CD4-positive, CD25-positive, alpha-beta regulatory T cell (primary cell): ENCODE data around the gene KLKB1. TPM values are rescaled to one million over a fixed set of nuclear protein-coding genes. Genes with fewer than 3 reads are reported as not detected.
"Not testable (repeated sequence)": the region's sequence is repeated elsewhere in the genome, so short reads cannot be mapped to it uniquely, and the experiment has no call there.

Experiments used
- ATAC-seq, 2 donors: fragments of 150-1000 bp; cut with Tn5 transposase; one replicate each; pipeline ENCODE4 v1.10.0; 2021; ENCODE audit warnings: low read depth in 2 of 2, moderate number of reproducible peaks in 2 of 2, moderate library complexity in 1 of 2
- DNase-seq, 3 donors: peaks; one replicate each; pipeline versions ENCODE4 v3.0.0 to v3.0.0-alpha.2; 2012 to 2022; ENCODE audit warnings: mixed read lengths in 1 of 3
- H3K27ac ChIP-seq: one replicate; pipeline ENCODE4 v1.7.0; 2013; ENCODE audit warnings: mild to moderate bottlenecking, low read length; ENCODE audit not compliant: insufficient read depth, poor library complexity, severe bottlenecking
- H3K27me3 ChIP-seq: one replicate; pipeline ENCODE4 v1.7.0; 2013; ENCODE audit warnings: low read length; ENCODE audit not compliant: control insufficient read depth, insufficient read depth
- H3K36me3 ChIP-seq: one replicate; pipeline ENCODE4 v1.7.0; 2013; ENCODE audit warnings: mild to moderate bottlenecking, low read length, moderate library complexity; ENCODE audit not compliant: control insufficient read depth, insufficient read depth
- H3K4me1 ChIP-seq: 2 replicates; pipeline ENCODE4 v1.7.0; 2013; ENCODE audit warnings: mild to moderate bottlenecking, low read length; ENCODE audit not compliant: insufficient read depth, control insufficient read depth, poor library complexity, severe bottlenecking
- H3K4me3 ChIP-seq: one replicate; pipeline ENCODE4 v1.7.0; 2013; ENCODE audit warnings: low read depth, mild to moderate bottlenecking, low read length, moderate library complexity
- H3K9me3 ChIP-seq, 2 experiments: 1 replicate in 1 of 2; 2 replicates in 1 of 2; pipeline ENCODE4 v1.7.0; 2013; ENCODE audit warnings: low read length in 2 of 2, mild to moderate bottlenecking in 1 of 2, moderate library complexity in 1 of 2; ENCODE audit not compliant: control insufficient read depth in 2 of 2
- H3K27ac Mint-ChIP-seq, 3 donors: one replicate each; pipeline ENCODE4 v1.8.0; 2020 to 2022; ENCODE audit warnings: mild to moderate bottlenecking in 3 of 3, mixed read lengths in 3 of 3, moderate library complexity in 2 of 3
- H3K27me3 Mint-ChIP-seq: one replicate; pipeline ENCODE4 v1.8.0; 2022; ENCODE audit warnings: mild to moderate bottlenecking, mixed read lengths
- H3K36me3 Mint-ChIP-seq: one replicate; pipeline ENCODE4 v1.8.0; 2020; ENCODE audit warnings: mixed read lengths
- H3K4me1 Mint-ChIP-seq, 4 donors: one replicate each; pipeline ENCODE4 v1.8.0; 2020 to 2022; ENCODE audit warnings: mixed read lengths in 4 of 4, mild to moderate bottlenecking in 1 of 4
- H3K4me3 Mint-ChIP-seq, 4 donors: one replicate each; pipeline ENCODE4 v1.8.0; 2020 to 2022; ENCODE audit warnings: mild to moderate bottlenecking in 4 of 4, mixed read lengths in 4 of 4, moderate library complexity in 3 of 4
- H3K9me3 Mint-ChIP-seq, 7 donors: one replicate each; pipeline ENCODE4 v1.8.0; 2020 to 2022; ENCODE audit warnings: mixed read lengths in 7 of 7, mild to moderate bottlenecking in 3 of 7, moderate library complexity in 2 of 7
- polyA plus RNA-seq, 4 donors: library from polyadenylated mRNA; unstranded; fragments of 300-500 nt; fragmentation: Illumina TruSeq; gene quantifications; one replicate each; pipeline ENCODE4 v1.2.3, GENCODE V29; 2021
- total RNA-seq: library from RNA; stranded (reverse); gene quantifications from one replicate; pipeline ENCODE4 v1.2.3, GENCODE V29; 2022

KLKB1 gene
- total and polyA plus RNA-seq, 5 donors from 2014 or later: 0.14 to 1.2 TPM; not detected in 3

DNA sequence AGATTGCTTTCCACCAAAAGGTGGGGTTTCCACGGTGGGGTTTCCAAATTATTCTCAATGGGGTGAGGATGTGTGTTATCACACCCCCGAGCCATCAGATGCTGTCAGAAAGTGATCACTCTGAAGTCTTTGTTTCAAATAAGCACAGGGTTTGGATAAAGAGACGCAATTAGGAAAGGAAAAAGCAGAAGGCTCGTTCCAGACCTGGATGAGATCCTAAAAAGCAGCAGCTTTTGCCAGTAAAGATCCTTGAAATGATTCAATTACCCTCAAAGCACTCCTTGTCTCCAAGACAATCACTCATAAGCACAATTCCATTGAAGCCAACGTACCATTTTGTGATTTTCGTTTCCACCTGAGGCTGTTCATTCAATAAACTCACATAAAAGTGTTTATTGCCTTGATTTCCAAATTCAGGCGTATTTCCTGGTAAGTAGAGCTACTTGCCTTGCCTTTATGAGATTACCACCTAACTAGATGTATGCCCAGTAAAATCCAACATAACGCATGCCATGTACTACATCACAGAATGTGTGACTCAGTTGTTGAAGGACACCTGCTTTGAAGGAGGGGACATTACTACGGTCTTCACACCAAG lies 43.9 kb downstream of the KLKB1 start:
- no peaks in the 10 kb centered on the region for H3K4me1 ChIP-seq

DNA sequence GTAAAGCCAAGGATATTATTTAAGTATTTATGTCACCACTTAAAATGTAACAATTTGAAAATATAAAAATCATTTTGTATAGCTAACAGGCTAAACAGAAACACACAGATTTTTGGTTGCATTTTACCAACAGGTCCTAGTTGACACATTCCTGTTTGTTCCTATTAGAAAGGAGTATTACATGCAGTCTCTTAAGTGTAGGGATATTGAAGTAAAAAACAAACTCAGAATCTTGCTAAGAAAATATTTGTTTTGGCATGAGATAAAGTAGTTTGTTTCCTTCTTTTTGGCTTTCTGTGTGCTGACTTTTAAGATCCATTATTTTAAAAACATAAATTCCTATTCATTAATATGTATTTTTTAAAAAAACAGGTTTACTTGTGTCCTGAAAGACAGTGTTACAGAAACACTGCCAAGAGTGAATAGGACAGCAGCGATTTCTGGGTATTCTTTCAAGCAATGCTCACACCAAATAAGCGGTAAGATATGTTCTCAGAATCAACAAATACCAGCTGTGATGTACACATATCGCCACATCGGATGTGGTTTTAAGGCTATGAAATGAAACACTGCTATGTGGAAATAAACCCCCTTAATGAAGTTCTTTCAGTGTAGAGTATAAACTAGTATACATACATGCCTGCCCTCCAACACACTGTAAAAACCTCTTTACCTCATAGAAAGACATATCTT lies 45.5 kb downstream of the KLKB1 start:
- ATAC-seq: no peak
- Histone ChIP-seq H3K27me3 (peaks cover 3% of the 10 kb centered on the region), H3K27ac (no peak overlapping the region), H3K4me1 (no peaks in the 10 kb centered on the region), H3K9me3 (no peaks in the 10 kb centered on the region), H3K4me3 (no peak overlapping the region), H3K36me3 (no peaks in the 10 kb centered on the region)
- Mint-ChIP-seq H3K9me3 (no peaks in the 10 kb centered on the region), H3K4me1 (no peaks in the 10 kb centered on the region), H3K36me3 (no peaks in the 10 kb centered on the region), H3K4me3 (no peak overlapping the region), H3K27ac (no peak overlapping the region), H3K27me3 (peaks cover 2% of the 10 kb centered on the region)
- DNase-seq: no peak

More for the DNA sequence above, 43.9 kb downstream of the KLKB1 start:
- Mint-ChIP-seq H3K4me1 (no peaks in the 10 kb centered on the region), H3K4me3 (no peak overlapping the region), H3K36me3 (no peaks in the 10 kb centered on the region), H3K27me3 (peaks cover 16% of the 10 kb centered on the region), H3K27ac (no peak overlapping the region), H3K9me3 (no peaks in the 10 kb centered on the region)
- no peaks in the 10 kb centered on the region for H3K9me3 ChIP-seq
- H3K36me3 ChIP-seq: no peaks in the 10 kb centered on the region
- peaks cover 11% of the 10 kb centered on the region for H3K27me3 ChIP-seq
- DNase-seq (no peak), ATAC-seq (no peak)
- no peak overlapping the region for H3K4me3 ChIP-seq
- H3K27ac ChIP-seq: no peak overlapping the region

DNA sequence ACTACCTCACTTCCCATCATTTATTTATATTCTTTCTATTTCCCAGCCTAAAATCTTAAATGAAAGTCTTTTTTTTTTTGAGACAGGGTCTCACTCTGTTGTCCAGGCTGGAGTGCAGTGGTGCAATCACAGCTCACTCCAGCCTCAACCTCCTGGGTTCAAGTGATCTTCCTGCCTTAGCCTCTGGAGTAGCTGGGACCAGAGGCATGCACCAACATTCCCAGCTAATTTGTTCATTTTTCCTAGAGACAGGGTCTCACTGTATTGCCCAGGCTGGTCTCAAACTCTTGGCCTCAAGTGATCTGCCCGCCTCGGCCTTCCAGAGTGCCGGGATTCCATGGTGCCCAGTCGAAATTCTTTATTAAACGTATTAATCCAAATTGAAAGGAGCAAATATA lies 46.1 kb downstream of the KLKB1 start:
- not testable (repeated sequence) for H3K4me3 ChIP-seq, H3K36me3 ChIP-seq, H3K9me3 Mint-ChIP-seq, H3K4me1 ChIP-seq, ATAC-seq, H3K27ac Mint-ChIP-seq, DNase-seq, H3K27me3 Mint-ChIP-seq, H3K4me1 Mint-ChIP-seq, H3K36me3 Mint-ChIP-seq, H3K27ac ChIP-seq, H3K9me3 ChIP-seq, H3K4me3 Mint-ChIP-seq, H3K27me3 ChIP-seq

DNA sequence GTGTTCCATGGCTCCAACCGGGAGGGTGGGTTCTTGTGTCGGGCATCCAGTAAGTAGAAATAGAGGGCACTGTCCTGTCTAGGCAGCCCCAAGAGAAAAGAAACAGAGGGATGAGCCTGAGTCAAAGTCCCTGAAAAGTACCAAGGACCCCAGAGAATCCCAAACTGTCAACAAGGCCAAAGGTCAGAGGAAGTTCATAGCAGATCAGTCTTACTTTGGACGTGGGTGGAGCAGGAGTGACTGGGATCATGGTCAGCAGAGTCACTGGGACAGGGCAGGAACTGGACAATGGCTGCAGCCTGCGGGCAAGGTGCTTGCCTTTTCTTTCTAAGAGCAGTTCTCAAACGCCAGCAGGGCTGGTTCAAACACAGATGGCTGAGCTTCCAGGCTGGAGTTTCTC lies 56.0 kb downstream of the KLKB1 start:
- H3K27me3 ChIP-seq: no peaks in the 10 kb centered on the region
- Mint-ChIP-seq H3K27ac (no peak overlapping the region), H3K4me1 (no peaks in the 10 kb centered on the region), H3K36me3 (no peaks in the 10 kb centered on the region), H3K27me3 (peaks cover 5% of the 10 kb centered on the region), H3K9me3 (no peaks in the 10 kb centered on the region), H3K4me3 (no peak overlapping the region)
- no peaks in the 10 kb centered on the region for H3K36me3 ChIP-seq
- no peaks in the 10 kb centered on the region for H3K4me1 ChIP-seq
- no peaks in the 10 kb centered on the region for H3K9me3 ChIP-seq
- no peak overlapping the region for H3K4me3 ChIP-seq
- DNase-seq (no peak), ATAC-seq (no peak)
- no peak overlapping the region for H3K27ac ChIP-seq

DNA sequence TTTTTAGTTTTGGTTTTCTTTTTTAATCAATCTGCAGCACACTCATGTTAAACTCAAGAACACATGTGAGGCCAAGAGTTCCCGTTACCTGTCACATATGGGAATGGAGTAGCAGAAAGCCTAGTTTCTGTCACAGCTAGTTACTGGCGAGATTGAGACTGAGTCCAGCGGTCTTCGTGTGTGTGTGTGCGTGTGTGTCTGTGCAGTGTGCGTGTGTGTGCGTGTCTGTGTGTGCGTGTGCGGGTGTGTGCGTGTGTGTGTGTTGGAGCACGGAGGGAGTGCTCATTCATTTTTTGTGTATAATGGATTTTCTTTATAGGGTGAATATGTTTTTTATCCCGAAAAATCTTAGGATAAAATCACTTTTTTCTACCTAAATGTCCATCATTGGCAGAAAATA lies 57.8 kb downstream of the KLKB1 start:
- Histone ChIP-seq H3K27ac (no peak overlapping the region), H3K36me3 (no peaks in the 10 kb centered on the region), H3K9me3 (no peaks in the 10 kb centered on the region), H3K4me3 (no peak overlapping the region), H3K4me1 (no peaks in the 10 kb centered on the region), H3K27me3 (no peaks in the 10 kb centered on the region)
- ATAC-seq (no peak), DNase-seq (no peak)
- H3K9me3 Mint-ChIP-seq: no peaks in the 10 kb centered on the region
- peaks cover under 1% of the 10 kb centered on the region for H3K27me3 Mint-ChIP-seq
- H3K4me3 Mint-ChIP-seq: no peak overlapping the region
- H3K27ac Mint-ChIP-seq: no peak overlapping the region
- H3K4me1 Mint-ChIP-seq: no peaks in the 10 kb centered on the region
- no peaks in the 10 kb centered on the region for H3K36me3 Mint-ChIP-seq

DNA sequence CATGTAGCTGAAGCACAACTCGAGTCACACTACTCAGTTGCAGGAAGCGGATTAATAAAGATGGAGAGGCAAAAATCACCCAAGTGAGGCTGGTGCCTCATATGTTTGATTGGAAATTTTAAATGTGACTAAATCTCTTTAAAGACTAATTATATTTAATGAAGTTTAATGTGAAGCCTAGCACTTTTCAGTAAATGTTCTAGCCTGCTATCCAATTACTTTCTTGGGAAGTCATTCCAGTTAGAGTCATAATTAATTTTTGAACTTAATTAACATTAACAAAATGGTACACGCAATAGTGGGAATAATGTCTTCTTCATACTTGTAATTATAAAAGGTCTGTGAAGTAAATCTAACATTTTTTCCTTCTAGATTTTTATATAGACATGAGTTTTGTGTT lies 59.3 kb downstream of the KLKB1 start:
- H3K4me1 ChIP-seq: no peaks in the 10 kb centered on the region
- no peak for ATAC-seq
- Mint-ChIP-seq H3K36me3 (no peaks in the 10 kb centered on the region), H3K27ac (no peak overlapping the region), H3K9me3 (no peaks in the 10 kb centered on the region), H3K4me1 (no peaks in the 10 kb centered on the region), H3K27me3 (no peaks in the 10 kb centered on the region), H3K4me3 (no peak overlapping the region)
- DNase-seq: no peak
- H3K36me3 ChIP-seq: no peaks in the 10 kb centered on the region
- H3K4me3 ChIP-seq: no peak overlapping the region
- H3K27ac ChIP-seq: no peak overlapping the region
- H3K27me3 ChIP-seq: no peaks in the 10 kb centered on the region
- no peaks in the 10 kb centered on the region for H3K9me3 ChIP-seq

DNA sequence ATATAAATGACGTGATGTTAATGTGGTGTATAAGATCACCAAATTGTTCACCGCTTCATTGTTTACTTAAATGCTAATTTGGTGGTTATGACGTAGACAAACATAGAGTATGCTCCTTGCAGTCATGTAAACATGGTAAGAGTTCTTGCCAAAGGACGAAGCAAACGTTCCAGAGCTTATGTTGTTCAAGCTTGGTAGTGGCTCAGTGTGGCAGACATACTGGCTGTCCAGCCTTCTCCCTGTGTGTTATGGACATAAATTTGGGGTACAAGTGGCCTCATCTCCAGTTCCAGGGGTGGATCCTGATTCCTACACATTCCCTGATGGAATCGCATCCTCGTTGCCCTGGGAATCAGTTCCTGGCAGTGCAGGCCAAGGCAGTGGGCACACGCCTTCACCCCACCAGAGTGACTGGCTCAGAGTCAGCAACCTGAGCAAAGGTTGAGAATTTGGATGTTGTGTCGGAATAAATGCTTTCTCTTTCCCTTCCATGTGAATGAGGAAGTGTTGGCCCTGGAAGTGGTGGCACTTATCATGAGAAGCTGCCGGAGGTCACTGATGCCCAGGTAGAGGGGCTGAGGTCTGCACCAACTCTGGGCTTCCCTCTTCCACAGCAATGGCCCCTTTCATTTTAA lies 64.1 kb downstream of the KLKB1 start:
- Mint-ChIP-seq H3K4me1 (no peaks in the 10 kb centered on the region), H3K9me3 (peaks cover 0 to 3% (median 0%) of the 10 kb centered on the region in 7 donors), H3K27me3 (peaks cover 9% of the 10 kb centered on the region), H3K27ac (no peak overlapping the region), H3K4me3 (no peak overlapping the region), H3K36me3 (no peaks in the 10 kb centered on the region)
- H3K4me1 ChIP-seq: no peaks in the 10 kb centered on the region
- H3K9me3 ChIP-seq: no peaks in the 10 kb centered on the region
- no peak overlapping the region for H3K4me3 ChIP-seq
- no peaks in the 10 kb centered on the region for H3K27me3 ChIP-seq
- ATAC-seq (no peak), DNase-seq (no peak)
- no peaks in the 10 kb centered on the region for H3K36me3 ChIP-seq
- no peak overlapping the region for H3K27ac ChIP-seq

DNA sequence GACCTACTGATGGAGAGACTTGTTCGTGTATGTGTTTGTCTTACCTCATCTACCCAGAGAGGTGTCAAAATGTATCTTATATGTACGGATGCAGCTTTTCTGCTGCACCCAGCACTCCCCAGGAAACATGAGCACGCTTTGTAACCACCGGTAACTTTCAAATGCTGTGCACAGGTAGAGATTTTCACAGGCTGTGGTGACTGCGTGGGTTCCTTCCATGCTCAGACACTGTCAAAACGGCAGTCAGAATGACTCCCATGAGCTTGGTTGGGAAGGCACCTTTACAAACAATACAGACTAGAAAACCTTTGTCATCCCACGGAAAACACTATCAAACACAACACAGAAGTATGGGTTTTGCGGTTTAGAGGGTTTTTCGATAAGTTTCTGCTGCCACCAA lies 66.9 kb downstream of the KLKB1 start:
- no peak overlapping the region for H3K27ac ChIP-seq
- Mint-ChIP-seq H3K4me3 (no peak overlapping the region), H3K27me3 (peaks cover 21% of the 10 kb centered on the region), H3K36me3 (no peaks in the 10 kb centered on the region), H3K4me1 (peaks cover 0 to 4% (median 3%) of the 10 kb centered on the region in 4 donors), H3K27ac (no peak overlapping the region), H3K9me3 (peaks cover 0 to 3% (median 0%) of the 10 kb centered on the region in 7 donors)
- no peak for ATAC-seq
- no peaks in the 10 kb centered on the region for H3K4me1 ChIP-seq
- H3K36me3 ChIP-seq: no peaks in the 10 kb centered on the region
- no peak overlapping the region for H3K4me3 ChIP-seq
- H3K9me3 ChIP-seq: no peaks in the 10 kb centered on the region
- H3K27me3 ChIP-seq: peaks cover 3% of the 10 kb centered on the region
- DNase-seq: no peak
